Vagina (tissue), 2 donors: Measurements from ENCODE around the gene TJP1.

Experiments used
- POLR2A ChIP-seq, 2 donors: fragments of 450-650 bp; IDR thresholded peaks; one replicate each; pipeline ENCODE4 v1.6.1; 2017; ENCODE audit warnings: antibody characterized with exemption in 2 of 2, mild to moderate bottlenecking in 2 of 2, moderate library complexity in 2 of 2
- TF ChIP-seq, protein P1 (sequence below), 3 experiments: fragments of 450-650 bp in 2 of 3; fragments of 200-600 bp in 1 of 3; sonication (generic) in 1 of 3; IDR thresholded peaks; one replicate each; pipeline ENCODE4 v1.5.1; 2017 to 2019; ENCODE audit warnings: antibody characterized with exemption in 3 of 3, mild to moderate bottlenecking in 2 of 3, moderate library complexity in 2 of 3

DNA sequence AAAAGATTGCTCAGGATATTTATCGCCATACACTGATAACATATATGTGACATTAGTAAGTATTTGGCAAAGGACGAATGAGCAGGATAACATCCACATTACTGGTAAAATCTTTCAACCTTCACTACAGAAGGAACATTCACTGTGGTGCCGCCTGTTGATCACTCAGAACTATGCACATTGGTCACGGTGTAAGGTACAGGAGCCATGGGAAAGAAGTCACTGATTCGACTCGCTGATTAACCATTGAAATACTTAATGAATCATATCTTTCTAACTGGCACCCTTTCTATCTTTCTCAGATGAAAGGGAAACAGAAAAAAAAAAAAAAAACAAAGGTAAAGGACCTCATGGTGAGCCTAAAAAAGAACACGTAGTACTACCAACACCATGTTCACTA, 68.8 kb downstream of the TJP1 start:
- TF ChIP-seq, protein P1, sequence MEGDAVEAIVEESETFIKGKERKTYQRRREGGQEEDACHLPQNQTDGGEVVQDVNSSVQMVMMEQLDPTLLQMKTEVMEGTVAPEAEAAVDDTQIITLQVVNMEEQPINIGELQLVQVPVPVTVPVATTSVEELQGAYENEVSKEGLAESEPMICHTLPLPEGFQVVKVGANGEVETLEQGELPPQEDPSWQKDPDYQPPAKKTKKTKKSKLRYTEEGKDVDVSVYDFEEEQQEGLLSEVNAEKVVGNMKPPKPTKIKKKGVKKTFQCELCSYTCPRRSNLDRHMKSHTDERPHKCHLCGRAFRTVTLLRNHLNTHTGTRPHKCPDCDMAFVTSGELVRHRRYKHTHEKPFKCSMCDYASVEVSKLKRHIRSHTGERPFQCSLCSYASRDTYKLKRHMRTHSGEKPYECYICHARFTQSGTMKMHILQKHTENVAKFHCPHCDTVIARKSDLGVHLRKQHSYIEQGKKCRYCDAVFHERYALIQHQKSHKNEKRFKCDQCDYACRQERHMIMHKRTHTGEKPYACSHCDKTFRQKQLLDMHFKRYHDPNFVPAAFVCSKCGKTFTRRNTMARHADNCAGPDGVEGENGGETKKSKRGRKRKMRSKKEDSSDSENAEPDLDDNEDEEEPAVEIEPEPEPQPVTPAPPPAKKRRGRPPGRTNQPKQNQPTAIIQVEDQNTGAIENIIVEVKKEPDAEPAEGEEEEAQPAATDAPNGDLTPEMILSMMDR (IDR thresholded peaks at IDR 0.05): no peak
- TF ChIP-seq POLR2A (IDR thresholded peaks at IDR 0.05): no peak
